BJ (cell line): ENCODE data around the gene C16orf86. TPM values are rescaled to one million over a fixed set of nuclear protein-coding genes. Genes with fewer than 3 reads are reported as not detected.

Experiments used
- CTCF ChIA-PET: fragments of 350-600 bp; formaldehyde crosslinking; extraction: SDS; loops from one replicate; lab custom pipeline; 2021; ENCODE audit warnings: antibody characterized with exemption, inconsistent platforms; lab: Yijun Ruan, JAX
- POLR2A ChIA-PET: fragments of 300-600 bp; sonication (Branson Sonifier 250); formaldehyde crosslinking; extraction: SDS; loops from one replicate; lab custom pipeline; 2021; ENCODE audit warnings: antibody characterized with exemption; lab: Charles Lee
- DNase-seq: peaks from one replicate; pipeline ENCODE4 v3.0.0-alpha.2; 2011; ENCODE audit warnings: low read depth
- H3K27me3 ChIP-seq: 2 replicates; pipeline ENCODE4 v1.6.0; 2011; ENCODE audit warnings: low read length; ENCODE audit not compliant: control insufficient read depth, insufficient read depth
- H3K36me3 ChIP-seq: 2 replicates; pipeline ENCODE4 v1.5.1; 2011; ENCODE audit warnings: low read length; ENCODE audit not compliant: control insufficient read depth, insufficient read depth
- H3K4me3 ChIP-seq: 2 replicates; pipeline ENCODE4 v1.5.1; 2011; ENCODE audit warnings: low read depth, mild to moderate bottlenecking, control low read depth, low read length
- CTCF ChIP-seq: IDR thresholded peaks from 2 replicates; pipeline ENCODE4 v1.5.1; 2011; ENCODE audit warnings: low read depth, mild to moderate bottlenecking, control low read depth, inconsistent platforms, low read length, moderate library complexity; ENCODE audit not compliant: insufficient read depth
- polyA plus RNA-seq: library from polyadenylated mRNA; depleted of rRNA; stranded (reverse); fragments of >200 nt; gene quantifications from 2 replicates; pipeline ENCODE4 v1.2.3, GENCODE V29; 2011

The C16orf86 gene
- polyA plus RNA-seq, 1 experiment, result 1.5 TPM

DNA sequence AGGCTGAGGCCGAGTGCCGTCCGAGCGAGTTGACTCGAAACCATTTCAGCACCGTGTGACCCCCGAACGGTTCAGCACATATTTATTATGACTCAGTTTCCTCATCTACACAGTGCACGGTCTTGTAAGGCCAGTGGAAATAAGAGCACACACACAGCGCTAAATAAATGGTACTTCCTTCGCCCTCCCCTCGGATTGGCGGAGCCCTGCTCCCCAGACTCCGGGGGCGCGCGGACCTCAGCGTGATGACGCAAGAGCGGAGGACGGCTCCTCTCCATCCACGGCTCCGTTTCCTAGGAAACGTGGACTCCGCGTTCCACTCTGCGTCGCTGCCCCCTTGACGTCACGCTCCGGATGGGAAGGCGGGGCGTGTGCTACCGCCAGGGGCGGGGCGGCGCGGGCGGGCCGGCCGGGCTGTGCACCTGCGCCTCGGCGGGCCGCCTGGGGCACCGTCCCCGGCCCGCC lies 6.0 kb upstream of the C16orf86 start, which contains the start of gene PARD6A:
TSS of gene PARD6A (plus strand) at position 397 of the 465 bp plus-strand sequence. CDS start 79 bp downstream, outside the sequence.
- H3K4me3 ChIP-seq, result peak within 1 kb of the TSS; percentile 98
- peak; percentile 59 for DNase-seq
- TF ChIP-seq CTCF, result no peak
- ChIA-PET CTCF (interaction anchor here (0.8 to 3.4 kb wide), 8 partner anchors 12 to 179 kb away, joined by 3 to 19 read pairs (median 3); partner anchors contain the start of gene CARMIL2), POLR2A (interaction anchor here (0.5 to 0.9 kb wide), 3 partner anchors 130 to 165 kb away, joined by 3 read pairs; partner anchors contain the start of genes RANBP10 and TSNAXIP1)
- no peaks in the 10 kb centered on the region for H3K27me3 ChIP-seq
- peaks cover 15% of the 10 kb centered on the region for H3K36me3 ChIP-seq

- peaks cover 15% of the 10 kb centered on the region for H3K36me3 ChIP-seq
- H3K4me3 ChIP-seq, result peak overlapping the region; percentile 98
- H3K27me3 ChIP-seq, result no peaks in the 10 kb centered on the region
- ChIA-PET POLR2A (no interaction called here), CTCF (interaction anchor here (0.6 to 1.1 kb wide), 3 partner anchors 19 to 180 kb away, joined by 3 to 4 read pairs (median 3); no protein-coding TSS in a partner anchor)
- no peak for TF ChIP-seq CTCF
- DNase-seq, result no peak
These were observed 5.4 kb upstream of the C16orf86 start for GRCh38 chr16:67661101-67661761.

GRCh38 chr16:67661886-67662652 lies 4.5 kb upstream of the C16orf86 start:
- no peak for DNase-seq
- ChIA-PET CTCF (interaction anchor here (0.6 to 12.1 kb wide), 5 partner anchors 10 to 141 kb away, joined by 3 to 208 read pairs (median 6); no protein-coding TSS in a partner anchor), POLR2A (no interaction called here)
- no peak for TF ChIP-seq CTCF
- Histone ChIP-seq H3K36me3 (peaks cover 13% of the 10 kb centered on the region), H3K4me3 (no peak overlapping the region), H3K27me3 (no peaks in the 10 kb centered on the region)

DNA sequence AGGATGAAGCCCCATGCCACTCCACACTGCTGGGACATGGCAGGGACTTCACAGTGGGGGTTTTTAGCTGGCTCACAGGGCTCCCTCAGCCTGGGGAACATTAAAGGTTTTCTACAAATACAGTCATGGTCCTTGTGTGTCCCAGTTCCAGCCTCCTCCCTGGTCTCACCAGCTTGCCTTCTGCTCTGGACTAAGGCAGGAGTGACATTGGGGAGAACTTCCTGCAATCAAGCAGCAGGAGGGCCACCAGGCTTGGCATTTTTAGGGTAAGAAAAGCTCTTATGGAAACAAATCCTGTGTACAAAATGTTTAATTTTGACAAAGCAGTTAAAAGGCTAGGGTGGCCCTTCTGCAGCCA lies 4.0 kb upstream of the C16orf86 start:
- peaks cover 11% of the 10 kb centered on the region for H3K36me3 ChIP-seq
- ChIA-PET POLR2A (no interaction called here), CTCF (interaction anchor here (1.4 to 12.1 kb wide), 4 partner anchors 10 to 141 kb away, joined by 3 to 208 read pairs (median 6); no protein-coding TSS in a partner anchor)
- no peaks in the 10 kb centered on the region for H3K27me3 ChIP-seq
- no peak overlapping the region for H3K4me3 ChIP-seq
- no peak for TF ChIP-seq CTCF
- DNase-seq, result no peak
